Measurements from ENCODE around the gene MZB1. TPM values are rescaled to one million over a fixed set of nuclear protein-coding genes. Genes with fewer than 3 reads are reported as not detected.

MZB1 gene
- total and polyA plus RNA-seq, 2 of the 13 experiments (the other 11 are each of a cell fraction or from before 2014, with no cell fraction given): 0.31 to 0.40 TPM

DNA sequence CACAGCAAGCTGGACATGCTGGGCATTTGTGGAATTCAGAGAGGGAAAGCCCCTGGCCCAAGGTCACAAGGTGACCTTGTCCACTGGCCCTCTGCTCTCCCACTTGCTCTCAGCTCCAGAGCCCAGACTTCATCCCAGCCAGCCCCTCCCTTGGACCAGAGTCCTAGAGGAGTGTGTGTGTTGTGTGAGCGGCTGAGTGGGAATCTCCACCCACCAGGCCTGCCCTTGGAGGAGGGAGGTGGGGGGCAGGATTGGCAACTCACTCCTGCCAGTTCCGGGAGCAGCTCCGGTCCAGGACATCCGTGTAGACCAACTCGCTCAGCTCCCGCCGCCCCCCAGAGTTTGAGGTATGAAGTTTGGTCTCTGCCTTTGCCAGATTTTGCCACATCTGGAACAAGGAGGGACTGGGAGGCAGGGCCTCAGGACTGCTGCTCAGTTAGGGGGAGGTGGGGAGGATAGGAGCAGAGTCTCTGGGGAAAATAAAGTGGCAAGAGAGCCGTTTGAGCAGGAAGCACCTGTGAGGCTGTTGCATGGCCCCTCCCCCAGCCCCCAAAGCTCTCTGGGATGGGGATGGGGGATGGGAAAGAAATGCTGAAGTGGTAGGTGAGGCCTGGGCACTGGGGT lies 1.4 kb downstream of the MZB1 start (continued):
- TF ChIP-seq, protein P1, sequence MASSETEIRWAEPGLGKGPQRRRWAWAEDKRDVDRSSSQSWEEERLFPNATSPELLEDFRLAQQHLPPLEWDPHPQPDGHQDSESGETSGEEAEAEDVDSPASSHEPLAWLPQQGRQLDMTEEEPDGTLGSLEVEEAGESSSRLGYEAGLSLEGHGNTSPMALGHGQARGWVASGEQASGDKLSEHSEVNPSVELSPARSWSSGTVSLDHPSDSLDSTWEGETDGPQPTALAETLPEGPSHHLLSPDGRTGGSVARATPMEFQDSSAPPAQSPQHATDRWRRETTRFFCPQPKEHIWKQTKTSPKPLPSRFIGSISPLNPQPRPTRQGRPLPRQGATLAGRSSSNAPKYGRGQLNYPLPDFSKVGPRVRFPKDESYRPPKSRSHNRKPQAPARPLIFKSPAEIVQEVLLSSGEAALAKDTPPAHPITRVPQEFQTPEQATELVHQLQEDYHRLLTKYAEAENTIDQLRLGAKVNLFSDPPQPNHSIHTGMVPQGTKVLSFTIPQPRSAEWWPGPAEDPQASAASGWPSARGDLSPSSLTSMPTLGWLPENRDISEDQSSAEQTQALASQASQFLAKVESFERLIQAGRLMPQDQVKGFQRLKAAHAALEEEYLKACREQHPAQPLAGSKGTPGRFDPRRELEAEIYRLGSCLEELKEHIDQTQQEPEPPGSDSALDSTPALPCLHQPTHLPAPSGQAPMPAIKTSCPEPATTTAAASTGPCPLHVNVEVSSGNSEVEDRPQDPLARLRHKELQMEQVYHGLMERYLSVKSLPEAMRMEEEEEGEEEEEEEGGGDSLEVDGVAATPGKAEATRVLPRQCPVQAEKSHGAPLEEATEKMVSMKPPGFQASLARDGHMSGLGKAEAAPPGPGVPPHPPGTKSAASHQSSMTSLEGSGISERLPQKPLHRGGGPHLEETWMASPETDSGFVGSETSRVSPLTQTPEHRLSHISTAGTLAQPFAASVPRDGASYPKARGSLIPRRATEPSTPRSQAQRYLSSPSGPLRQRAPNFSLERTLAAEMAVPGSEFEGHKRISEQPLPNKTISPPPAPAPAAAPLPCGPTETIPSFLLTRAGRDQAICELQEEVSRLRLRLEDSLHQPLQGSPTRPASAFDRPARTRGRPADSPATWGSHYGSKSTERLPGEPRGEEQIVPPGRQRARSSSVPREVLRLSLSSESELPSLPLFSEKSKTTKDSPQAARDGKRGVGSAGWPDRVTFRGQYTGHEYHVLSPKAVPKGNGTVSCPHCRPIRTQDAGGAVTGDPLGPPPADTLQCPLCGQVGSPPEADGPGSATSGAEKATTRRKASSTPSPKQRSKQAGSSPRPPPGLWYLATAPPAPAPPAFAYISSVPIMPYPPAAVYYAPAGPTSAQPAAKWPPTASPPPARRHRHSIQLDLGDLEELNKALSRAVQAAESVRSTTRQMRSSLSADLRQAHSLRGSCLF (CRISPR knock-in tag; IDR thresholded peaks at IDR 0.05; ENCODE audit: borderline replicate concordance): no peak
- TF ChIP-seq ZSCAN22 (CRISPR knock-in tag; IDR thresholded peaks at IDR 0.05): no peak
- TF ChIP-seq ZFX (CRISPR knock-in tag; IDR thresholded peaks at IDR 0.05; ENCODE audit: low read depth): peak; percentile 58
- TF ChIP-seq, protein P2, sequence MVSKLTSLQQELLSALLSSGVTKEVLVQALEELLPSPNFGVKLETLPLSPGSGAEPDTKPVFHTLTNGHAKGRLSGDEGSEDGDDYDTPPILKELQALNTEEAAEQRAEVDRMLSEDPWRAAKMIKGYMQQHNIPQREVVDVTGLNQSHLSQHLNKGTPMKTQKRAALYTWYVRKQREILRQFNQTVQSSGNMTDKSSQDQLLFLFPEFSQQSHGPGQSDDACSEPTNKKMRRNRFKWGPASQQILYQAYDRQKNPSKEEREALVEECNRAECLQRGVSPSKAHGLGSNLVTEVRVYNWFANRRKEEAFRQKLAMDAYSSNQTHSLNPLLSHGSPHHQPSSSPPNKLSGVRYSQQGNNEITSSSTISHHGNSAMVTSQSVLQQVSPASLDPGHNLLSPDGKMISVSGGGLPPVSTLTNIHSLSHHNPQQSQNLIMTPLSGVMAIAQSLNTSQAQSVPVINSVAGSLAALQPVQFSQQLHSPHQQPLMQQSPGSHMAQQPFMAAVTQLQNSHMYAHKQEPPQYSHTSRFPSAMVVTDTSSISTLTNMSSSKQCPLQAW (CRISPR knock-in tag; IDR thresholded peaks at IDR 0.05): peak; percentile 45; the same call in 1 of the 2 replicates
- TF ChIP-seq SP2 (CRISPR knock-in tag; IDR thresholded peaks at IDR 0.05): no peak
- TF ChIP-seq SNAI1 (CRISPR knock-in tag; IDR thresholded peaks at IDR 0.05; ENCODE audit: borderline replicate concordance): no peak
- TF ChIP-seq PITX1 (CRISPR knock-in tag; IDR thresholded peaks at IDR 0.05): 0 out of 2 replicates have a peak, but pooled peaks have one; percentile 66
- TF ChIP-seq, protein P3, sequence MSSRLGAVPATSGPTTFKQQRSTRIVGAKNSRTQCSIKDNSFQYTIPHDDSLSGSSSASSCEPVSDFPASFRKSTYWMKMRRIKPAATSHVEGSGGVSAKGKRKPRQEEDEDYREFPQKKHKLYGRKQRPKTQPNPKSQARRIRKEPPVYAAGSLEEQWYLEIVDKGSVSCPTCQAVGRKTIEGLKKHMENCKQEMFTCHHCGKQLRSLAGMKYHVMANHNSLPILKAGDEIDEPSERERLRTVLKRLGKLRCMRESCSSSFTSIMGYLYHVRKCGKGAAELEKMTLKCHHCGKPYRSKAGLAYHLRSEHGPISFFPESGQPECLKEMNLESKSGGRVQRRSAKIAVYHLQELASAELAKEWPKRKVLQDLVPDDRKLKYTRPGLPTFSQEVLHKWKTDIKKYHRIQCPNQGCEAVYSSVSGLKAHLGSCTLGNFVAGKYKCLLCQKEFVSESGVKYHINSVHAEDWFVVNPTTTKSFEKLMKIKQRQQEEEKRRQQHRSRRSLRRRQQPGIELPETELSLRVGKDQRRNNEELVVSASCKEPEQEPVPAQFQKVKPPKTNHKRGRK (CRISPR knock-in tag; IDR thresholded peaks at IDR 0.05): no peak
- TF ChIP-seq, protein P4, sequence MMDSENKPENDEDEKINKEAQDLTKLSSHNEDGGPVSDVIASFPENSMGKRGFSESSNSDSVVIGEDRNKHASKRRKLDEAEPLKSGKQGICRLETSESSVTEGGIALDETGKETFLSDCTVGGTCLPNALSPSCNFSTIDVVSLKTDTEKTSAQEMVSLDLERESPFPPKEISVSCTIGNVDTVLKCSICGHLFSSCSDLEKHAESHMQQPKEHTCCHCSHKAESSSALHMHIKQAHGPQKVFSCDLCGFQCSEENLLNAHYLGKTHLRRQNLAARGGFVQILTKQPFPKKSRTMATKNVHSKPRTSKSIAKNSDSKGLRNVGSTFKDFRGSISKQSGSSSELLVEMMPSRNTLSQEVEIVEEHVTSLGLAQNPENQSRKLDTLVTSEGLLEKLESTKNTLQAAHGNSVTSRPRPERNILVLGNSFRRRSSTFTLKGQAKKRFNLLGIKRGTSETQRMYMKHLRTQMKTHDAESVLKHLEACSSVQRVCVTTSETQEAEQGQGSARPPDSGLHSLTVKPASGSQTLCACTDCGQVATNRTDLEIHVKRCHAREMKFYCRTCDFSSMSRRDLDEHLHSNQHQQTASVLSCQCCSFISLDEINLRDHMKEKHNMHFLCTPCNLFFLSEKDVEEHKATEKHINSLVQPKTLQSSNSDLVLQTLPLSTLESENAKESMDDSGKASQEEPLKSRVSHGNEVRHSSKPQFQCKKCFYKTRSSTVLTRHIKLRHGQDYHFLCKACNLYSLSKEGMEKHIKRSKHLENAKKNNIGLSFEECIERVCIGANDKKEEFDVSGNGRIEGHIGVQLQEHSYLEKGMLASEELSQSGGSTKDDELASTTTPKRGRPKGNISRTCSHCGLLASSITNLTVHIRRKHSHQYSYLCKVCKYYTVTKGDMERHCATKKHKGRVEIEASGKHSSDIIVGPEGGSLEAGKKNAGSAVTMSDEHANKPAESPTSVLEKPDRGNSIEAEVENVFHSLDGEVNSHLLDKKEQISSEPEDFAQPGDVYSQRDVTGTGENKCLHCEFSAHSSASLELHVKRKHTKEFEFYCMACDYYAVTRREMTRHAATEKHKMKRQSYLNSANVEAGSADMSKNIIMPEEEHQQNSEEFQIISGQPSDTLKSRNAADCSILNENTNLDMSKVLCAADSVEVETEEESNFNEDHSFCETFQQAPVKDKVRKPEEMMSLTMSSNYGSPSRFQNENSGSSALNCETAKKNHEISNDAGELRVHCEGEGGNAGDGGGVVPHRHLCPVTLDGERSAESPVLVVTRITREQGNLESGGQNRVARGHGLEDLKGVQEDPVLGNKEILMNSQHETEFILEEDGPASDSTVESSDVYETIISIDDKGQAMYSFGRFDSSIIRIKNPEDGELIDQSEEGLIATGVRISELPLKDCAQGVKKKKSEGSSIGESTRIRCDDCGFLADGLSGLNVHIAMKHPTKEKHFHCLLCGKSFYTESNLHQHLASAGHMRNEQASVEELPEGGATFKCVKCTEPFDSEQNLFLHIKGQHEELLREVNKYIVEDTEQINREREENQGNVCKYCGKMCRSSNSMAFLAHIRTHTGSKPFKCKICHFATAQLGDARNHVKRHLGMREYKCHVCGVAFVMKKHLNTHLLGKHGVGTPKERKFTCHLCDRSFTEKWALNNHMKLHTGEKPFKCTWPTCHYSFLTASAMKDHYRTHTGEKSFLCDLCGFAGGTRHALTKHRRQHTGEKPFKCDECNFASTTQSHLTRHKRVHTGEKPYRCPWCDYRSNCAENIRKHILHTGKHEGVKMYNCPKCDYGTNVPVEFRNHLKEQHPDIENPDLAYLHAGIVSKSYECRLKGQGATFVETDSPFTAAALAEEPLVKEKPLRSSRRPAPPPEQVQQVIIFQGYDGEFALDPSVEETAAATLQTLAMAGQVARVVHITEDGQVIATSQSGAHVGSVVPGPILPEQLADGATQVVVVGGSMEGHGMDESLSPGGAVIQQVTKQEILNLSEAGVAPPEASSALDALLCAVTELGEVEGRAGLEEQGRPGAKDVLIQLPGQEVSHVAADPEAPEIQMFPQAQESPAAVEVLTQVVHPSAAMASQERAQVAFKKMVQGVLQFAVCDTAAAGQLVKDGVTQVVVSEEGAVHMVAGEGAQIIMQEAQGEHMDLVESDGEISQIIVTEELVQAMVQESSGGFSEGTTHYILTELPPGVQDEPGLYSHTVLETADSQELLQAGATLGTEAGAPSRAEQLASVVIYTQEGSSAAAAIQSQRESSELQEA (CRISPR knock-in tag; IDR thresholded peaks at IDR 0.05; ENCODE audit: not compliant biosample characterization): peak; percentile 12
- no peak for TF ChIP-seq SP1 (IDR thresholded peaks at IDR 0.05)
- no peak for TF ChIP-seq SP1 (CRISPR knock-in tag; IDR thresholded peaks at IDR 0.05)
- TF ChIP-seq ZNF143 (CRISPR knock-in tag; IDR thresholded peaks at IDR 0.05): peak; percentile 14; the same call in 1 of the 2 replicates
- no peak for TF ChIP-seq JUN (CRISPR knock-in tag; IDR thresholded peaks at IDR 0.05)
